K562 (cell line): ENCODE data around the gene CACNA1A. TPM values are rescaled to one million over a fixed set of nuclear protein-coding genes. Genes with fewer than 3 reads are reported as not detected.

Source experiments
- ATAC-seq: fragments of 200-7000 bp; cut with Tn5 transposase; 3 replicates; pipeline ENCODE4 v1.9.1; 2020; ENCODE audit warnings: moderate library complexity
- BruUV-seq: library from RNA; stranded (reverse); fragments of 400-500 nt; replicated peaks from 2 replicates; lab custom pipeline; 2021; lab: Mats Ljungman, UMichigan
- CTCF ChIA-PET: fragments of 300-600 bp; formaldehyde crosslinking; extraction: SDS; loops from one replicate; lab custom pipeline; 2021; ENCODE audit warnings: low intra/inter-chr PET ratio; lab: Yijun Ruan, JAX
- POLR2A ChIA-PET: fragments of 300-600, 350-650 bp; sonication (Branson Sonifier 250); formaldehyde crosslinking; extraction: SDS; loops from one replicate; lab custom pipeline; 2021; ENCODE audit warnings: antibody characterized with exemption, inconsistent platforms; lab: Yijun Ruan, JAX
- DNase-seq, 4 experiments: peaks; one replicate each; pipeline versions ENCODE4 v3.0.0 to v3.0.0-alpha.2; 2011 to 2018; ENCODE audit warnings: low spot score in 3 of 4, mixed read lengths in 3 of 4; ENCODE audit errors: extremely low read depth in 1 of 4
- FAIRE-seq: peaks from 2 replicates; lab custom pipeline; 2011; peaks lifted over from hg19 to GRCh38; lab: Jason Lieb, UNC
- H2AFZ ChIP-seq: 2 replicates; pipeline ENCODE4 v1.6.0; 2011; ENCODE audit warnings: low read depth, low read length, control low read depth, inconsistent platforms
- H3K27ac ChIP-seq: fragments of 200-600 bp; 3 replicates; pipeline ENCODE4 v1.8.0; 2011; ENCODE audit warnings: low read depth, mild to moderate bottlenecking, control low read depth, inconsistent platforms, low read length, moderate library complexity, mixed read lengths; ENCODE audit errors: extremely low read depth
- H3K27me3 ChIP-seq, 2 experiments: fragments of 300-600 bp in 1 of 2; 2 replicates in 1 of 2; 3 replicates in 1 of 2; pipeline versions ENCODE4 v1.6.0 to v1.8.0; 2011; ENCODE audit warnings: inconsistent platforms in 2 of 2, low read length in 2 of 2, mild to moderate bottlenecking in 1 of 2, mixed read lengths in 1 of 2, moderate library complexity in 1 of 2; ENCODE audit not compliant: control insufficient read depth in 2 of 2, insufficient read depth in 2 of 2
- H3K36me3 ChIP-seq: fragments of 300-600 bp; 3 replicates; pipeline ENCODE4 v1.8.0; 2011; ENCODE audit warnings: mild to moderate bottlenecking, low read length, inconsistent platforms; ENCODE audit not compliant: control insufficient read depth, insufficient read depth
- H3K4me1 ChIP-seq, 2 experiments: fragments of 200-600 bp in 1 of 2; replicated peaks in 1 of 2; 2 replicates in 1 of 2; 3 replicates in 1 of 2; pipeline versions ENCODE4 v1.5.1 to v1.8.0; 2011; ENCODE audit warnings: inconsistent platforms in 2 of 2, low read length in 2 of 2, mild to moderate bottlenecking in 1 of 2, mixed read lengths in 1 of 2, moderate library complexity in 1 of 2; ENCODE audit not compliant: control insufficient read depth in 2 of 2, insufficient read depth in 2 of 2
- H3K4me2 ChIP-seq: 2 replicates; pipeline ENCODE4 v1.6.1; 2011; ENCODE audit warnings: low read length, control low read depth, inconsistent platforms, mixed read lengths; ENCODE audit not compliant: insufficient read depth
- H3K4me3 ChIP-seq: fragments of 200-600 bp; sonication (generic), shearing (Covaris generic); 2 replicates; pipeline ENCODE4 v1.5.1; 2016; ENCODE audit warnings: control low read depth, inconsistent platforms
- H3K79me2 ChIP-seq: fragments of 200-600 bp; 3 replicates; pipeline ENCODE4 v1.8.0; 2011; ENCODE audit warnings: low read length, inconsistent platforms; ENCODE audit not compliant: control insufficient read depth, insufficient read depth
- H3K9ac ChIP-seq, 2 experiments: 2 replicates each; pipeline versions ENCODE4 v1.6.0 to v1.6.1; 2011; ENCODE audit warnings: low read depth in 2 of 2, low read length in 2 of 2, control low read depth in 1 of 2, inconsistent platforms in 1 of 2, mild to moderate bottlenecking in 1 of 2, mixed read lengths in 1 of 2; ENCODE audit not compliant: insufficient read depth in 1 of 2
- H3K9me1 ChIP-seq: one replicate; pipeline ENCODE4 v1.6.0; 2011; ENCODE audit warnings: inconsistent platforms, mild to moderate bottlenecking, low read length, moderate library complexity; ENCODE audit not compliant: control insufficient read depth, insufficient read depth
- H3K9me3 ChIP-seq: replicated peaks from 2 replicates; pipeline ENCODE4 v1.5.1; 2011; ENCODE audit warnings: low read depth, low read length, inconsistent platforms; ENCODE audit not compliant: control insufficient read depth, insufficient read depth
- H4K20me1 ChIP-seq: replicated peaks from 2 replicates; pipeline ENCODE4 v1.6.1; 2011; ENCODE audit warnings: low read length, inconsistent platforms, mixed read lengths; ENCODE audit not compliant: control insufficient read depth, insufficient read depth
- ATF4 ChIP-seq: fragments of 450-650 bp; formaldehyde crosslinking; IDR thresholded peaks from 2 replicates; pipeline ENCODE4 v1.4.0; 2022; ENCODE audit warnings: mild to moderate bottlenecking, moderate library complexity
- ETV1 ChIP-seq: fragments of 450-650 bp; conservative IDR thresholded peaks from 2 replicates; pipeline ENCODE4 v1.6.1; 2016; ENCODE audit warnings: missing genetic modification characterization, control low read depth, low read depth, missing compliant biosample characterization
- NCOA6 ChIP-seq: fragments of 450-650 bp; IDR thresholded peaks from 2 replicates; pipeline ENCODE4 v1.6.1; 2017; ENCODE audit warnings: mild to moderate bottlenecking
- XRCC4 ChIP-seq: IDR thresholded peaks from one replicate; pipeline ENCODE4 v1.6.1; 2011; ENCODE audit not compliant: insufficient read depth, insufficient read length; ENCODE audit errors: extremely low read depth
- ZBTB11 ChIP-seq, 3 experiments: fragments of 200-800 bp in 1 of 3; fragments of 250-450 bp in 1 of 3; fragments of 450-650 bp in 1 of 3; sonication (Bioruptor Pico) in 1 of 3; sonication (Bioruptor generic) in 1 of 3; formaldehyde crosslinking in 1 of 3; IDR thresholded peaks; 2 replicates each; pipeline versions ENCODE4 v1.6.1 to v1.8.0; 2016 to 2022; ENCODE audit warnings: mild to moderate bottlenecking in 2 of 3, missing genetic modification characterization in 2 of 3, missing compliant biosample characterization in 1 of 3, moderate library complexity in 1 of 3
- ZNF444 ChIP-seq: fragments of 250-450 bp; sonication (Bioruptor Pico); IDR thresholded peaks from 2 replicates; pipeline ENCODE4 v1.4.0; 2020; ENCODE audit warnings: mild to moderate bottlenecking, moderate library complexity
- WGBS: fragments of 100-300 bp; shearing (Covaris generic); methylation state at CpG from one replicate; pipeline ENCODE4 v1.1.6; 2016; ENCODE audit warnings: low coverage, mixed read lengths; ENCODE audit not compliant: insufficient coverage; ENCODE audit errors: missing lambda C conversion rate; 5-methylcytosine and 5-hydroxymethylcytosine counted together
- in situ Hi-C: fragments of 300-500 bp; cut with MboI; formaldehyde crosslinking; loops from 4 replicates; pipeline ENCODE4 v1.15.0; 2018; ENCODE audit warnings: inconsistent platforms, mixed read lengths
- intact Hi-C: fragments of 100-400 bp; cut with micrococcal nuclease; formaldehyde crosslinking; loops from 2 replicates; pipeline ENCODE4 v1.14.2; 2022
- polyA plus RNA-seq, 8 experiments: library from polyadenylated mRNA; depleted of rRNA in 4 of 8; stranded (reverse) in 5 of 8; unstranded in 3 of 8; fragments of >200 nt; fragmentation: Nextera tagmentation in 2 of 8; fragmentation: Illumina TruSeq in 1 of 8; extraction: Ambion mirVana in 2 of 8; extraction: Trizol in 1 of 8; gene quantifications; 2 replicates each; pipeline versions ENCODE4 v1.2.1 to v1.2.3, GENCODE V29; 2011 to 2014; ENCODE audit warnings: inconsistent platforms in 1 of 8, missing spikeins in 1 of 8
- total RNA-seq, 7 experiments: library from RNA; depleted of rRNA in 6 of 7; stranded (reverse); fragments of >200 nt in 6 of 7; fragmentation: Illumina TruSeq in 2 of 7; extraction: Trizol in 2 of 7; gene quantifications; 2 replicates each; pipeline versions ENCODE4 v1.2.1 to v1.2.3, GENCODE V29; 2011 to 2021; ENCODE audit warnings: low replicate concordance in 1 of 7

Gene CACNA1A
- total and polyA plus RNA-seq, 9 of the 15 experiments (the other 6 are each of a cell fraction or from before 2014, with no cell fraction given), result 0.03 to 0.20 (median 0.09) TPM; not detected in 1

GRCh38 chr19:13214036-13214730, 292.1 kb downstream of the CACNA1A start:
- Histone ChIP-seq H3K27ac (no peak overlapping the region), H4K20me1 (no peaks in the 10 kb centered on the region), H3K79me2 (no peaks in the 10 kb centered on the region), H3K4me1 (peaks cover 0 to 43% of the 10 kb centered on the region in 2 experiments; a peak in 2 of 5 replicates), H2AFZ (no peak overlapping the region), H3K36me3 (no peaks in the 10 kb centered on the region), H3K9me1 (no peaks in the 10 kb centered on the region), H3K4me2 (no peak overlapping the region), H3K9ac (peak overlapping the region in 1 of 2 experiments; percentile 1; a peak in 1 of 4 replicates), H3K9me3 (no peaks in the 10 kb centered on the region), H3K4me3 (no peak overlapping the region), H3K27me3 (peaks cover 0 to 12% of the 10 kb centered on the region in 2 experiments; a peak in 2 of 5 replicates)
- no peak for TF ChIP-seq NCOA6
- TF ChIP-seq ATF4 (CRISPR knock-in tag), result no peak
- TF ChIP-seq ZNF444, result no peak
- TF ChIP-seq ETV1, result no peak
- no peak for TF ChIP-seq ZBTB11 (CRISPR knock-in tag; IDR thresholded peaks at IDR 0.05)
- no peak for TF ChIP-seq XRCC4
- BruUV-seq, result no TSS peak
- ChIA-PET CTCF (no interaction called here), POLR2A (interaction anchor here (0.6 to 1.3 kb wide), 3 partner anchors 32 to 61 kb away, joined by 3 to 8 read pairs (median 3); no protein-coding TSS in a partner anchor)
- in situ Hi-C loops (no loop called here), intact Hi-C loops (no loop called here)
- 28% methylated on average over 17 of the region's 19 CpGs for WGBS
- FAIRE-seq (no peak), DNase-seq (no peak), ATAC-seq (no peak)
